PFSK-1 (cell line): ENCODE data around the gene AKAP13.

Experiments
- FOXP2 ChIP-seq: optimal IDR thresholded peaks from 2 replicates; pipeline ENCODE3; 2011; ENCODE audit warnings: borderline replicate concordance, control low read depth, inconsistent platforms; ENCODE audit not compliant: insufficient read depth; ENCODE audit errors: extremely low read length, extremely low read depth
- POLR2AphosphoS5 ChIP-seq: IDR thresholded peaks from 2 replicates; pipeline ENCODE4 v1.6.1; 2012; ENCODE audit warnings: low read depth, mild to moderate bottlenecking, control low read depth, low read length, moderate library complexity
- SIN3A ChIP-seq: IDR thresholded peaks from 2 replicates; pipeline ENCODE4 v1.6.1; 2012; ENCODE audit warnings: mild to moderate bottlenecking, low read length, moderate library complexity, borderline replicate concordance; ENCODE audit not compliant: insufficient read depth
- TAF1 ChIP-seq: IDR thresholded peaks from 2 replicates; pipeline ENCODE4 v1.6.1; 2012; ENCODE audit warnings: low read length, control low read depth, borderline replicate concordance; ENCODE audit not compliant: insufficient read depth
- TF ChIP-seq, protein P1 (sequence below), 2 experiments: IDR thresholded peaks; 2 replicates each; pipeline versions ENCODE4 v1.6.1 to v1.8.0; 2011 to 2012; ENCODE audit warnings: low read depth in 2 of 2, low read length in 2 of 2, control low read depth in 1 of 2, inconsistent platforms in 1 of 2, mild to moderate bottlenecking in 1 of 2, moderate library complexity in 1 of 2; ENCODE audit not compliant: insufficient read depth in 1 of 2

Gene AKAP13

DNA sequence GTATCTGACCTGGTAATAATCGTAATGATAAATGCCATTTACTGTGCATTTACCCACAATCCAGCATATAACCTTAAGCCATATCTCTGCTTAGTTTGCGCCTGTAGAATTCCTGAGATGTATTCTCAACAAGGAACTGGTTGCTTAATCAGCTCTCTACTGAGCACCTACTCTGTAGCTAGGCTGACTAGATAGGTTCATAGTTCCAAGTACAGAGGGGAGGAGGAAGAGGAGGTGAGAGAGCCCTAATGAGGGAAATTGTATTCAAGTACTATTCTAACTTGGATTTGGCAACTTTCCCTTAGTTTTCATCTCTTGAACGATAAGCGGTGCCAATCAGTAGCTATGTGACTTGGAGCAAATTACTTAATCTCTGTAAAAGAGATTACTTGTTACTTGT lies 5.6 kb upstream of the AKAP13 start:
- TF ChIP-seq, protein P1, sequence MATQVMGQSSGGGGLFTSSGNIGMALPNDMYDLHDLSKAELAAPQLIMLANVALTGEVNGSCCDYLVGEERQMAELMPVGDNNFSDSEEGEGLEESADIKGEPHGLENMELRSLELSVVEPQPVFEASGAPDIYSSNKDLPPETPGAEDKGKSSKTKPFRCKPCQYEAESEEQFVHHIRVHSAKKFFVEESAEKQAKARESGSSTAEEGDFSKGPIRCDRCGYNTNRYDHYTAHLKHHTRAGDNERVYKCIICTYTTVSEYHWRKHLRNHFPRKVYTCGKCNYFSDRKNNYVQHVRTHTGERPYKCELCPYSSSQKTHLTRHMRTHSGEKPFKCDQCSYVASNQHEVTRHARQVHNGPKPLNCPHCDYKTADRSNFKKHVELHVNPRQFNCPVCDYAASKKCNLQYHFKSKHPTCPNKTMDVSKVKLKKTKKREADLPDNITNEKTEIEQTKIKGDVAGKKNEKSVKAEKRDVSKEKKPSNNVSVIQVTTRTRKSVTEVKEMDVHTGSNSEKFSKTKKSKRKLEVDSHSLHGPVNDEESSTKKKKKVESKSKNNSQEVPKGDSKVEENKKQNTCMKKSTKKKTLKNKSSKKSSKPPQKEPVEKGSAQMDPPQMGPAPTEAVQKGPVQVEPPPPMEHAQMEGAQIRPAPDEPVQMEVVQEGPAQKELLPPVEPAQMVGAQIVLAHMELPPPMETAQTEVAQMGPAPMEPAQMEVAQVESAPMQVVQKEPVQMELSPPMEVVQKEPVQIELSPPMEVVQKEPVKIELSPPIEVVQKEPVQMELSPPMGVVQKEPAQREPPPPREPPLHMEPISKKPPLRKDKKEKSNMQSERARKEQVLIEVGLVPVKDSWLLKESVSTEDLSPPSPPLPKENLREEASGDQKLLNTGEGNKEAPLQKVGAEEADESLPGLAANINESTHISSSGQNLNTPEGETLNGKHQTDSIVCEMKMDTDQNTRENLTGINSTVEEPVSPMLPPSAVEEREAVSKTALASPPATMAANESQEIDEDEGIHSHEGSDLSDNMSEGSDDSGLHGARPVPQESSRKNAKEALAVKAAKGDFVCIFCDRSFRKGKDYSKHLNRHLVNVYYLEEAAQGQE (IDR thresholded peaks at IDR 0.05; ENCODE audit: insufficient read depth in 1 of 2, low read depth in 2 of 2, low read length in 2 of 2): no peak
- TF ChIP-seq POLR2AphosphoS5 (no peak), TAF1 (no peak), FOXP2 (no peak), SIN3A (no peak)

DNA sequence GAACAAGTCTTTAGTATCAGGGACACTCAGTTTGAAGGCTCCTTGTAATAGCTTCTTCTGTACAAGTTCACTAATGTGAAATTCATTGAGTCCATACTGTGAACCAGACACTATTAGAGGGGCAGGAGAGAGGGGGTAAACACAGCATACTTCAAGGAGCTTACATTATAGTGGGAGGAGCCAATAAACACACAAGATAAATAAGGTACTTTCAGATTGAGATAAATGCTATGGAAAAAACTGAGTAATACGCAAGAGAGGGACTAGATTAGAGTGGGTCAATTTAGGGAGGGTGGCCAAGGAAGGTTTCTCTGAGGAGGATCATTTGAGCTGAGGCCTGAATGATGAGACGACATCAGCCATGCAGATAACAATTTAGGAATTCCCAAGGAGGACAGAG lies 3.1 kb upstream of the AKAP13 start:
- TF ChIP-seq FOXP2: no peak
- TF ChIP-seq TAF1: no peak
- TF ChIP-seq, protein P1 (IDR thresholded peaks at IDR 0.05; ENCODE audit: insufficient read depth in 1 of 2, low read depth in 2 of 2, low read length in 2 of 2): no peak

DNA sequence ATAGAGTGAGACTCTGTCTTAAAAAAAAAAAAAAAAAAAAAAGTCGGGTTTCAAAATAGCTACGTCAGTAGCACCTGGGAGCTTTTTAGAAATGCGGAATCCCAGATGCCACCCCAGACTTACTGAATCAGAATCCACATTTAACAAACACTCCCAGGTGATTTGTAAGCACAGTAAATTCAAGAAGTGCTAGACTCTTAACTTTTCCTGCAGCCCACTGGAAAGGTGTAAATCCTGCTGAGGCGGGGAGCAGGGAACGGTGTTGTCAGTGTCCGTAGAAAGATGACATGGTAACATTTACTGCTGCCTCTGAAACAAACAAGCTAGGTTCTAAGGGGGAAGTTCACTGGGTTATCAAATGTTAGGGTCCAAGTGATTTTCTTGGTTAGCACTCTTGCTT lies 2.4 kb upstream of the AKAP13 start:
- TF ChIP-seq, protein P1 (IDR thresholded peaks at IDR 0.05; ENCODE audit: insufficient read depth in 1 of 2, low read depth in 2 of 2, low read length in 2 of 2): no peak
- no peak for TF ChIP-seq POLR2AphosphoS5
- no peak for TF ChIP-seq TAF1
- TF ChIP-seq SIN3A: no peak
- no peak for TF ChIP-seq FOXP2

DNA sequence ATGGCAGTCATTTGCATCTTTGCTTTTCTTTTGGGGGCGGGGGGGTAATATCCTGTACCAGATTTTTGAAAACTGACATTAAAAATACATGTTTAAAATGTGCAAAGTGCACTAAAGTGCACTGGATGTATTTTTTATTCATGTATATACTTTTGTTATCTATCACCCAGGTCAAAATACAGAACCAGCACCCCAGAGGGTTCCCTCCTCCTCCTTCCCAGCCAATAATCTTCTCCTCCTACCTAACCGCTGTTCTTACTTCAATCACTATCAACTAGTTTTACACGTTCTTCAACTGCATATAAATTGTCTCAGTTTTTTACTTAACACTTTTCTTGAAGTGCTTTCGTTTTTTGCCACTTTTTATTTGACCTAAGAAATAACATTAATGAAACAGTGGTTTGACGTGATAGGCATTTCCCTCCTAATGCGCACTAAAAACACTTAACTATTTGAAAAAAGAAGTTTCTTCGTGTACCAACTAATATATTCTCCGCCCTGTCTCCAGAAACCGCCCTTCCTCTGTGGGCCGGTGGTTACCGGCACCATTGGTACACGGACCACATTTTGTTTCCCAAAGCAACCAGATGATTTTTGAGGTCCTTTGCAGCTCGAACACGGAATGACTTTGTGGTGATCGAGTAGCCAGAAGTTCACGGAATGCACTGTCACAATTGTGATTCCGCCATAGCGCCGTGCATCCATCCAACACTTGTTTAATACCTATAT lies 836 bp upstream of the AKAP13 start:
- TF ChIP-seq TAF1 (no peak), FOXP2 (no peak), SIN3A (no peak), POLR2AphosphoS5 (no peak)
- TF ChIP-seq, protein P1 (IDR thresholded peaks at IDR 0.05; ENCODE audit: insufficient read depth in 1 of 2, low read depth in 2 of 2, low read length in 2 of 2): no peak

DNA sequence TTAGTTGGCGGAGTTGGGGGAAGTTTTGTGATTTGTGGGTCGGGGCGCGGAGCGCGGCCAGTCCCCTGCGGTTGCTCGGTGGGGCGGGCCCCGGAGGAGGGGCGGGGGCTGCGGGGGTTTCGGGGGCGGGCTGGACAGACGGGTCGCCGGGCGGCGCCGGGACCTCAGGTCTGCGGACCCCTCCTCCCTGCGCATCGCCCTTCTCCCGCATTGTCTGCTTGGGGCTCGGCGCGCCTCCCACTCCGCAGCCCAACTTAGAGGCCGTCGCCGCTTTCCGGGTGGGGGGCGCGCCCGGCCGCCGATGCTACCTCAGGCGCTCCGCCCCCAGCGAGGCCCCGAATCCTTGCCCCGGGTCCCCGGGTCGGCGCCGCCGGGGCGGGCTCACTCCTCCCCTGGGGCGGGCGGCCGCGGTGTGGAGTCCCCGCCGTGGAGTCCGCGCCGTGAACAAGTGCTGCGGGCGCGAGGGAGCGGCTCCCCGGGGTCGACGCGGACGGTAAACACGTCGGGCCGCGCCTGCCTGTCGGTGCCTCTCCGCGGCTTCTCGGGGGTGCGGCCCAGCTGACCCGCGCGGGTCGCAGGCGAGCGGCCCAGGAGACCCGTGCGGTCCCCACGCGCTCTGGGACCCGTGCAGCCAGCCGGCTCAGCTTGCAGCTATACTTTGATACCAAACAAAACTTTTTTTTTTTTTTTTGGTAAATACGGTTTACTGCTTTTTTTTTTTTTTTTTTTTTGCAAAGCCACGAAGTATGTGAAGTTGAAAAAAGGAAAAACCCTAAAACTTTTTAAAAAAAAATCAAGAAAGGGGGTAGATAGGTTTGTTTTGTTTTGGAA lies 624 bp downstream of the AKAP13 start:
- TF ChIP-seq FOXP2: peak; percentile 65
- TF ChIP-seq, protein P1 (IDR thresholded peaks at IDR 0.05; ENCODE audit: insufficient read depth in 1 of 2, low read depth in 2 of 2, low read length in 2 of 2): 0 out of 4 replicates have a peak, but pooled peaks of 1 of the 2 experiments have one; percentile 0
- no peak for TF ChIP-seq TAF1
- TF ChIP-seq SIN3A: peak; percentile 16; the same call in 1 of the 2 replicates
